MCF 10A (cell line): Measurements from ENCODE around the gene DCP1A. TPM values are rescaled to one million over a fixed set of nuclear protein-coding genes. Genes with fewer than 3 reads are reported as not detected.

Experiments
- BruUV-seq: library from RNA; stranded (reverse); fragments of 400-500 nt; replicated peaks from 2 replicates; lab custom pipeline; 2021; lab: Mats Ljungman, UMichigan
- CTCF ChIA-PET: fragments of 300-600 bp; sonication (Branson Sonifier 250); formaldehyde crosslinking; extraction: SDS; loops from one replicate; lab custom pipeline; 2021; ENCODE audit warnings: antibody characterized with exemption, inconsistent platforms; lab: Yijun Ruan, JAX
- POLR2A ChIA-PET: fragments of 300-600, 350-650 bp; sonication (Branson Sonifier 250); formaldehyde crosslinking; extraction: SDS; loops from one replicate; lab custom pipeline; 2020; ENCODE audit warnings: antibody characterized with exemption, inconsistent platforms; lab: Yijun Ruan, JAX
- DNase-seq: peaks from one replicate; pipeline ENCODE4 v3.0.0-alpha.2; 2018; ENCODE audit not compliant: unreplicated experiment
- H3K27ac Mint-ChIP-seq: one replicate; pipeline ENCODE4 v1.8.0; 2022; ENCODE audit warnings: mild to moderate bottlenecking, low read depth, mixed read lengths; ENCODE audit not compliant: unreplicated experiment
- H3K27me3 Mint-ChIP-seq: one replicate; pipeline ENCODE4 v1.8.0; 2022; ENCODE audit warnings: mixed read lengths; ENCODE audit not compliant: insufficient read depth, unreplicated experiment
- H3K36me3 Mint-ChIP-seq: one replicate; pipeline ENCODE4 v1.8.0; 2022; ENCODE audit warnings: mild to moderate bottlenecking, moderate library complexity, mixed read lengths; ENCODE audit not compliant: insufficient read depth, unreplicated experiment
- H3K4me1 Mint-ChIP-seq: one replicate; pipeline ENCODE4 v1.8.0; 2022; ENCODE audit warnings: mixed read lengths; ENCODE audit not compliant: insufficient read depth, unreplicated experiment
- H3K4me3 Mint-ChIP-seq: one replicate; pipeline ENCODE4 v1.8.0; 2022; ENCODE audit warnings: mild to moderate bottlenecking, moderate library complexity, mixed read lengths; ENCODE audit not compliant: unreplicated experiment
- H3K9me3 Mint-ChIP-seq: one replicate; pipeline ENCODE4 v1.8.0; 2022; ENCODE audit warnings: mixed read lengths; ENCODE audit not compliant: unreplicated experiment
- intact Hi-C: fragments of 100-400 bp; cut with micrococcal nuclease; formaldehyde crosslinking; loops from 2 replicates; pipeline ENCODE4 v1.14.1; 2022
- total RNA-seq: library from RNA; stranded (reverse); gene quantifications from 2 replicates; pipeline ENCODE4 v1.2.3, GENCODE V29; 2022
- TF ChIP-seq, protein P1 (sequence below): fragments of 200-600 bp; IDR thresholded peaks from one replicate; pipeline ENCODE4 v1.8.0; 2022; ENCODE audit warnings: antibody characterized with exemption, mild to moderate bottlenecking; ENCODE audit not compliant: unreplicated experiment

Gene DCP1A
- total RNA-seq, 1 experiment from 2014 or later = 22.1 TPM

- H3K4me1 Mint-ChIP-seq = no peaks in the 10 kb centered on the region
- TF ChIP-seq, protein P1, sequence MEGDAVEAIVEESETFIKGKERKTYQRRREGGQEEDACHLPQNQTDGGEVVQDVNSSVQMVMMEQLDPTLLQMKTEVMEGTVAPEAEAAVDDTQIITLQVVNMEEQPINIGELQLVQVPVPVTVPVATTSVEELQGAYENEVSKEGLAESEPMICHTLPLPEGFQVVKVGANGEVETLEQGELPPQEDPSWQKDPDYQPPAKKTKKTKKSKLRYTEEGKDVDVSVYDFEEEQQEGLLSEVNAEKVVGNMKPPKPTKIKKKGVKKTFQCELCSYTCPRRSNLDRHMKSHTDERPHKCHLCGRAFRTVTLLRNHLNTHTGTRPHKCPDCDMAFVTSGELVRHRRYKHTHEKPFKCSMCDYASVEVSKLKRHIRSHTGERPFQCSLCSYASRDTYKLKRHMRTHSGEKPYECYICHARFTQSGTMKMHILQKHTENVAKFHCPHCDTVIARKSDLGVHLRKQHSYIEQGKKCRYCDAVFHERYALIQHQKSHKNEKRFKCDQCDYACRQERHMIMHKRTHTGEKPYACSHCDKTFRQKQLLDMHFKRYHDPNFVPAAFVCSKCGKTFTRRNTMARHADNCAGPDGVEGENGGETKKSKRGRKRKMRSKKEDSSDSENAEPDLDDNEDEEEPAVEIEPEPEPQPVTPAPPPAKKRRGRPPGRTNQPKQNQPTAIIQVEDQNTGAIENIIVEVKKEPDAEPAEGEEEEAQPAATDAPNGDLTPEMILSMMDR = no peak
- no TSS peak for BruUV-seq
- H3K27me3 Mint-ChIP-seq = no peaks in the 10 kb centered on the region
- intact Hi-C loops = no loop called here
- CTCF ChIA-PET = interaction anchor here (1.2 to 2.0 kb wide), 2 partner anchors 13 to 14 kb away, joined by 4 to 9 read pairs; no protein-coding TSS in a partner anchor
- H3K27ac Mint-ChIP-seq = no peak overlapping the region
- no peak for DNase-seq
- H3K4me3 Mint-ChIP-seq = no peak overlapping the region
- POLR2A ChIA-PET = interaction anchor here (1.0 to 1.4 kb wide), 2 partner anchors 20 to 36 kb away, joined by 3 read pairs; no protein-coding TSS in a partner anchor
- no peaks in the 10 kb centered on the region for H3K9me3 Mint-ChIP-seq
- H3K36me3 Mint-ChIP-seq = peaks cover 79% of the 10 kb centered on the region
These were observed 35.5 kb downstream of the DCP1A start for GRCh38 chr3:53311882-53312281.

DNA sequence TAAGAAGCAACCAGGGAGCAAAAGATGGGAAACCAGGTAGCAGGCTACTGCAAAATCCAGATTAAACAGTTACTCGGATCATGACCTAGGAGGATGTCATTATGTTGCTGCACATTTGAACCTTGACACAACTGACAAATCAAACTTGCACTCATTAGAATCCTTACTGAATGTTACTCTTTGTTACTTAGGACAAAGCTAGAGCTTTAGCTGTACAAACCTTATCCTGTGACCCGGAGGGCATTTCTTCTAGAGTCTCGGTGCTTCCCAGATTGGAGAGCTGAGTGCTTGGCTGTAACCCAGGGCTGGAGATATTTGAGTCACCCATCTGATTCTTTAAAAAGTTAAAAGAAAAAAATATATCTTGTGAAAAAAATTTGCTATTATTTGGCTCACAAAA, 43.4 kb downstream of the DCP1A start:
- Mint-ChIP-seq H3K9me3 (no peaks in the 10 kb centered on the region), H3K27ac (no peak overlapping the region), H3K4me1 (no peaks in the 10 kb centered on the region), H3K36me3 (peaks cover 81% of the 10 kb centered on the region), H3K27me3 (no peaks in the 10 kb centered on the region), H3K4me3 (no peak overlapping the region)
- POLR2A ChIA-PET = interaction anchor here (1.4 kb wide), 1 partner anchor 12 kb away, joined by 3 read pairs; no protein-coding TSS in a partner anchor
- BruUV-seq = no TSS peak
- CTCF ChIA-PET = interaction anchor here (0.7 to 1.3 kb wide), 2 partner anchors 189 to 406 kb away, joined by 3 to 5 read pairs; no protein-coding TSS in a partner anchor
- no peak for DNase-seq
- intact Hi-C loops = no loop called here
- TF ChIP-seq, protein P1 = no peak

DNA sequence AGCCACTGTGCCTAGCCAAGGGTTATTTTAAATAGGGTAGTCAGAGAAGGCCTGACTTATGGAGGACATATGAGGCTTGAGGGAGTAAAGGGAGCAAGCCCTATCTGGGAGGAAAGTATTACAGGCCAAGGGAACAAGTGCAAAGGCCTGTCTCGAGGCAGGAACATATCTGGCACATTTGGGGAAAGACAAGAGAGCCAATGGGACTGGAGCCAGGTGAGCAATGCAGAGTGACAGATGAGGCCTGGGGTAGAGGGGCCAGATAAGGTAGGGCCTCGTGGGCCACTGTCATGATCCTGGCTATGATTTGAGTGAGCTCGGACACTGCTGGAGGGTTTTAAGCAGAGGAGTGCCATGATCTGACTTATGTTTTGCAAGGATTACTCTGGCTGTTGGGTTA, 43.8 kb downstream of the DCP1A start:
- peaks cover 78% of the 10 kb centered on the region for H3K36me3 Mint-ChIP-seq
- ChIA-PET CTCF (interaction anchor here (0.7 to 5.8 kb wide), 2 partner anchors 189 to 407 kb away, joined by 3 to 44 read pairs; no protein-coding TSS in a partner anchor), POLR2A (interaction anchor here (1.4 kb wide), 1 partner anchor 13 kb away, joined by 3 read pairs; no protein-coding TSS in a partner anchor)
- no peak overlapping the region for H3K27ac Mint-ChIP-seq
- no peak overlapping the region for H3K4me3 Mint-ChIP-seq
- intact Hi-C loops = no loop called here
- TF ChIP-seq, protein P1 = no peak
- no peaks in the 10 kb centered on the region for H3K4me1 Mint-ChIP-seq
- BruUV-seq = no TSS peak
- DNase-seq = no peak
- no peaks in the 10 kb centered on the region for H3K27me3 Mint-ChIP-seq
- H3K9me3 Mint-ChIP-seq = no peaks in the 10 kb centered on the region

GRCh38 chr3:53300826-53301225, 46.5 kb downstream of the DCP1A start:
- no peak overlapping the region for H3K4me3 Mint-ChIP-seq
- POLR2A ChIA-PET = interaction anchor here (0.9 kb wide), 1 partner anchor 9 kb away, joined by 3 read pairs; no protein-coding TSS in a partner anchor
- H3K4me1 Mint-ChIP-seq = no peaks in the 10 kb centered on the region
- CTCF ChIA-PET = interaction anchor here (0.6 to 5.8 kb wide), 7 partner anchors 9 to 466 kb away, joined by 3 to 44 read pairs (median 4); no protein-coding TSS in a partner anchor
- H3K36me3 Mint-ChIP-seq = peaks cover 70% of the 10 kb centered on the region
- no TSS peak for BruUV-seq
- DNase-seq = no peak
- H3K9me3 Mint-ChIP-seq = no peaks in the 10 kb centered on the region
- H3K27me3 Mint-ChIP-seq = no peaks in the 10 kb centered on the region
- TF ChIP-seq, protein P1 = no peak
- no peak overlapping the region for H3K27ac Mint-ChIP-seq
- intact Hi-C loops = no loop called here
